H1 (cell line): ENCODE results near the gene ZDHHC24. TPM values are rescaled to one million over a fixed set of nuclear protein-coding genes. Genes with fewer than 3 reads are reported as not detected.

Experiments
- CTCF ChIA-PET: fragments of 300-600 bp; sonication (Branson Sonifier 250); formaldehyde crosslinking; loops from one replicate; lab custom pipeline; 2021; ENCODE audit not compliant: partially characterized antibody; lab: Charles Lee
- POLR2A ChIA-PET: fragments of 300-600 bp; sonication (Branson Sonifier 250); formaldehyde crosslinking; loops from one replicate; lab custom pipeline; 2021; ENCODE audit warnings: inconsistent platforms; ENCODE audit not compliant: partially characterized antibody; lab: Charles Lee
- DNase-seq, 2 experiments: peaks; one replicate each; pipeline versions ENCODE4 v3.0.0 to v3.0.0-alpha.2; 2010 to 2022; ENCODE audit warnings: low spot score in 2 of 2, low read depth in 1 of 2, mixed read lengths in 1 of 2
- FAIRE-seq: peaks from 2 replicates; lab custom pipeline; 2011; peaks lifted over from hg19 to GRCh38; lab: Jason Lieb, UNC
- H2AFZ ChIP-seq: 2 replicates; pipeline ENCODE4 v1.8.1; 2012; ENCODE audit warnings: low read length, inconsistent platforms
- H2AK5ac ChIP-seq: 2 replicates; pipeline ENCODE4 v1.6.1; 2013; ENCODE audit warnings: low read depth, low read length
- H2BK120ac ChIP-seq: replicated peaks from 2 replicates; pipeline ENCODE3; 2013; ENCODE audit warnings: low read depth, low read length, inconsistent platforms
- H2BK12ac ChIP-seq: 2 replicates; pipeline ENCODE4 v1.6.1; 2013; ENCODE audit warnings: low read depth, low read length
- H2BK15ac ChIP-seq: 2 replicates; pipeline ENCODE4 v1.6.1; 2013; ENCODE audit warnings: low read length
- H2BK20ac ChIP-seq: 2 replicates; pipeline ENCODE4 v1.6.1; 2013; ENCODE audit warnings: low read length
- H2BK5ac ChIP-seq: 2 replicates; pipeline ENCODE4 v1.6.1; 2013; ENCODE audit warnings: low read depth, low read length
- H3K14ac ChIP-seq: 2 replicates; pipeline ENCODE4 v1.6.1; 2013; ENCODE audit warnings: inconsistent platforms; ENCODE audit not compliant: insufficient read length
- H3K18ac ChIP-seq: 2 replicates; pipeline ENCODE4 v1.6.1; 2013; ENCODE audit warnings: low read length; ENCODE audit errors: extremely low read depth
- H3K23ac ChIP-seq: 2 replicates; pipeline ENCODE4 v1.6.1; 2013; ENCODE audit warnings: inconsistent platforms; ENCODE audit not compliant: insufficient read length
- H3K23me2 ChIP-seq: 2 replicates; pipeline ENCODE4 v1.6.1; 2013; ENCODE audit warnings: low read depth, low read length
- H3K27ac ChIP-seq: 2 replicates; pipeline ENCODE4 v1.6.1; 2011; ENCODE audit warnings: low read depth, low read length, inconsistent platforms
- H3K27me3 ChIP-seq, 4 experiments: replicated peaks in 1 of 4; 1 replicate in 1 of 4; 2 replicates in 3 of 4; pipeline versions ENCODE4 v1.6.1 to v1.8.1; 2011 to 2013; ENCODE audit warnings: low read length in 3 of 4, mild to moderate bottlenecking in 3 of 4, inconsistent platforms in 2 of 4, mixed read lengths in 2 of 4, moderate library complexity in 1 of 4; ENCODE audit not compliant: control insufficient read depth in 3 of 4, insufficient read depth in 3 of 4; ENCODE audit errors: extremely low read depth in 1 of 4
- H3K36me3 ChIP-seq, 4 experiments: 2 replicates each; pipeline versions ENCODE4 v1.6.1 to v1.8.1; 2011 to 2013; ENCODE audit warnings: mild to moderate bottlenecking in 4 of 4, low read length in 3 of 4, moderate library complexity in 2 of 4, control low read depth in 1 of 4, inconsistent platforms in 1 of 4; ENCODE audit not compliant: insufficient read depth in 4 of 4, control insufficient read depth in 2 of 4
- H3K4ac ChIP-seq: replicated peaks from 2 replicates; pipeline ENCODE3; 2013; ENCODE audit warnings: low read length, low read depth, mixed read lengths, inconsistent platforms; ENCODE audit not compliant: insufficient read length
- H3K4me1 ChIP-seq, 4 experiments: replicated peaks in 1 of 4; 1 replicate in 1 of 4; 2 replicates in 3 of 4; pipeline versions ENCODE4 v1.6.1 to v1.8.1; 2011 to 2013; ENCODE audit warnings: low read length in 3 of 4, inconsistent platforms in 2 of 4, mixed read lengths in 1 of 4; ENCODE audit not compliant: insufficient read depth in 4 of 4, control insufficient read depth in 3 of 4
- H3K4me2 ChIP-seq, 2 experiments: 2 replicates each; pipeline versions ENCODE4 v1.6.1 to v1.8.1; 2011 to 2013; ENCODE audit warnings: low read depth in 2 of 2, low read length in 2 of 2, control low read depth in 1 of 2, inconsistent platforms in 1 of 2, mild to moderate bottlenecking in 1 of 2; ENCODE audit not compliant: insufficient read depth in 1 of 2
- H3K4me3 ChIP-seq, 4 experiments: fragments of 200-600, 300-600 bp in 1 of 4; sonication (generic), shearing (Covaris generic), sonication (Bioruptor Twin) in 1 of 4; 2 replicates each; pipeline versions ENCODE4 v1.5.1 to v1.8.1; 2011 to 2016; ENCODE audit warnings: low read length in 4 of 4, low read depth in 3 of 4, control low read depth in 2 of 4, inconsistent platforms in 2 of 4, mild to moderate bottlenecking in 2 of 4, mixed read lengths in 1 of 4, moderate library complexity in 1 of 4; ENCODE audit not compliant: insufficient read depth in 2 of 4; ENCODE audit errors: extremely low read depth in 1 of 4
- H3K56ac ChIP-seq: replicated peaks from 2 replicates; pipeline ENCODE3; 2013; ENCODE audit warnings: low read depth, mild to moderate bottlenecking, mixed read lengths, low read length, inconsistent platforms; ENCODE audit not compliant: insufficient read length
- H3K79me1 ChIP-seq: 2 replicates; pipeline ENCODE4 v1.6.1; 2013; ENCODE audit warnings: low read depth, low read length, control low read depth
- H3K79me2 ChIP-seq, 2 experiments: 2 replicates each; pipeline versions ENCODE4 v1.6.1 to v1.8.1; 2012 to 2013; ENCODE audit warnings: low read length in 2 of 2, mild to moderate bottlenecking in 2 of 2, inconsistent platforms in 1 of 2; ENCODE audit not compliant: insufficient read depth in 2 of 2, control insufficient read depth in 1 of 2
- H3K9ac ChIP-seq, 4 experiments: replicated peaks in 1 of 4; 1 replicate in 1 of 4; 2 replicates in 3 of 4; pipeline versions ENCODE4 v1.6.1 to v1.8.1; 2011 to 2013; ENCODE audit warnings: low read depth in 3 of 4, low read length in 3 of 4, control low read depth in 2 of 4, mild to moderate bottlenecking in 2 of 4, moderate library complexity in 2 of 4, inconsistent platforms in 1 of 4; ENCODE audit errors: extremely low read depth in 1 of 4
- H3K9me3 ChIP-seq, 2 experiments: 2 replicates each; pipeline versions ENCODE4 v1.6.1 to v1.8.1; 2012 to 2013; ENCODE audit warnings: mild to moderate bottlenecking in 2 of 2, moderate library complexity in 2 of 2, control low read depth in 1 of 2, inconsistent platforms in 1 of 2, low read depth in 1 of 2, low read length in 1 of 2, mixed read lengths in 1 of 2; ENCODE audit not compliant: insufficient read depth in 2 of 2
- H4K20me1 ChIP-seq, 2 experiments: replicated peaks in 1 of 2; 2 replicates each; pipeline versions ENCODE3 to v1.8.1; 2011 to 2013; ENCODE audit warnings: inconsistent platforms in 2 of 2, low read length in 2 of 2, mild to moderate bottlenecking in 1 of 2; ENCODE audit not compliant: insufficient read depth in 2 of 2, control insufficient read depth in 1 of 2
- H4K5ac ChIP-seq: 2 replicates; pipeline ENCODE4 v1.6.1; 2013; ENCODE audit warnings: low read length, low read depth, mixed read lengths, inconsistent platforms; ENCODE audit not compliant: insufficient read length
- H4K8ac ChIP-seq: 2 replicates; pipeline ENCODE4 v1.8.0; 2013; ENCODE audit warnings: mild to moderate bottlenecking, moderate library complexity, low read length, inconsistent platforms; ENCODE audit not compliant: insufficient read depth; ENCODE audit errors: extremely low read depth
- H4K91ac ChIP-seq: replicated peaks from 2 replicates; pipeline ENCODE3; 2013; ENCODE audit warnings: low read length, mixed read lengths, inconsistent platforms; ENCODE audit not compliant: insufficient read length
- BCL11A ChIP-seq, 2 experiments: IDR thresholded peaks; one replicate each; pipeline ENCODE4 v1.6.1; 2011; ENCODE audit warnings: low read depth in 2 of 2, low read length in 2 of 2, mild to moderate bottlenecking in 2 of 2
- FOSL1 ChIP-seq: IDR thresholded peaks from 2 replicates; pipeline ENCODE4 v1.6.1; 2011; ENCODE audit warnings: mild to moderate bottlenecking, low read depth, low read length, moderate library complexity; ENCODE audit not compliant: insufficient read depth
- PHF8 ChIP-seq: fragments of 200-600 bp; sonication (generic); conservative IDR thresholded peaks from 2 replicates; pipeline ENCODE4 v1.7.1; 2012; ENCODE audit warnings: low read depth, mild to moderate bottlenecking, inconsistent platforms, low read length, moderate library complexity
- WGBS, 2 experiments: shearing (Covaris generic) in 1 of 2; methylation state at CpG; one replicate each; pipeline versions ENCODE4 v1.1.6 to v1.1.7; 2013 to 2015; ENCODE audit warnings: low lambda C conversion rate in 2 of 2, mixed read lengths in 2 of 2, inconsistent platforms in 1 of 2, low coverage in 1 of 2, missing lambda C conversion rate in 1 of 2; ENCODE audit not compliant: insufficient replicate concordance in 2 of 2, insufficient coverage in 1 of 2, insufficient read length in 1 of 2; ENCODE audit errors: extremely low coverage in 1 of 2, missing lambda C conversion rate in 1 of 2; 5-methylcytosine and 5-hydroxymethylcytosine counted together
- polyA plus RNA-seq, 7 experiments: library from polyadenylated mRNA; depleted of rRNA in 3 of 7; stranded (reverse) in 5 of 7; unstranded in 2 of 7; fragments of >200 nt in 5 of 7; fragments of 200-250 nt in 2 of 7; gene quantifications; 1 replicate in 5 of 7; 2 replicates in 1 of 7; 4 replicates in 1 of 7; pipeline versions ENCODE4 v1.2.1 to v1.2.3, GENCODE V29; 2011 to 2013; ENCODE audit warnings: missing spikeins in 2 of 7, mixed read lengths in 2 of 7
- total RNA-seq: library from RNA; stranded (reverse); fragmentation: NEBNext Ultra II Directional; extraction: Animal tissue kit (Norgen Biotek cat#: 25700); gene quantifications from 2 replicates; pipeline ENCODE4 v1.2.1, GENCODE V29; 2021

ZDHHC24 gene
- total and polyA plus RNA-seq, 2 of the 8 experiments (the other 6 are each of a cell fraction or from before 2014, with no cell fraction given) = 8.4 to 9.7 TPM

DNA sequence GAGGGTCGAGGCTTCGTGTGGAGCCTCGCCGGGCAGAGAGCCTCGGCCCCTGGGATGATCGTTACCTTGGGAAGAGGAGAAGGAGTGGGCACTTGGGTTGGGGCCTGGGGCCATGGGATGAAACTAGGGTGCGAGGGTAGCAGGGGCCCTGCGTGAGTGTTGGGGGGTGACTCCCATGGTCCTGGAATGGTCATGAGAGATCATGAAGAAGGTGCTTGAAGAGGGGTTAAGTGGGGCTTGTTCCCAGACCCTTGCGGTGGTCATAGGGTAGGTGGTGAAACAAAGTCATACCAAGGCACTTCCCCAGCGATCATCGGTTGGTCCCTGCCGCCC is 47.4 kb upstream of the ZDHHC24 start:
- H2BK20ac ChIP-seq = no peak overlapping the region
- peak overlapping the region; percentile 61 for H4K5ac ChIP-seq
- no peaks in the 10 kb centered on the region; a peak in 1 of 8 replicates for H3K36me3 ChIP-seq
- peaks cover 9 to 17% of the 10 kb centered on the region in 2 experiments for H3K9me3 ChIP-seq
- H3K27ac ChIP-seq = peak overlapping the region; percentile 57
- no peak for DNase-seq
- H2BK120ac ChIP-seq = no peak overlapping the region
- H2BK15ac ChIP-seq = no peak overlapping the region
- peak overlapping the region; percentile 50 for H4K91ac ChIP-seq
- peaks cover 0 to 10% (median 4%) of the 10 kb centered on the region in 4 experiments; a peak in 3 of 7 replicates for H3K27me3 ChIP-seq
- no peak overlapping the region for H3K56ac ChIP-seq
- H3K18ac ChIP-seq = no peak overlapping the region
- H4K20me1 ChIP-seq = no peaks in the 10 kb centered on the region
- H2AFZ ChIP-seq = peak overlapping the region; percentile 46; the same call in 1 of the 2 replicates
- no peak overlapping the region for H3K14ac ChIP-seq
- peak overlapping the region; percentile 94 for H4K8ac ChIP-seq
- peaks cover 9% of the 10 kb centered on the region for H3K23me2 ChIP-seq
- peak overlapping the region; percentile 13; the same call in 1 of the 2 replicates for H2BK12ac ChIP-seq
- H3K9ac ChIP-seq = peak overlapping the region in 3 of 4 experiments; percentile 52 to 70 (median 67); a peak in 5 of 7 replicates
- CTCF ChIA-PET = interaction anchor here (1.1 to 3.5 kb wide), 16 partner anchors 10 to 102 kb away, joined by 3 to 43 read pairs (median 6); partner anchors contain the start of genes ACTN3, CTSF, RBM4B and ZDHHC24
- peak overlapping the region; percentile 60 to 92 for H3K4me2 ChIP-seq
- TF ChIP-seq PHF8 (peak; percentile 87), BCL11A (IDR thresholded peaks at IDR 0.05; ENCODE audit: low read depth in 2 of 2, low read length in 2 of 2) (no peak), FOSL1 (no peak)
- TF ChIP-seq, all 59 proteins: peak for 1
- Histone ChIP-seq H3K4me1 (peaks cover 0 to 11% (median 7%) of the 10 kb centered on the region in 4 experiments; a peak in 6 of 7 replicates), H3K79me2 (peaks cover 0 to 5% of the 10 kb centered on the region in 2 experiments; a peak in 2 of 4 replicates), H3K23ac (no peak overlapping the region), H3K4me3 (peak overlapping the region; percentile 49 to 73 (median 64)), H2BK5ac (peak overlapping the region; percentile 47; the same call in 1 of the 2 replicates), H3K4ac (peak overlapping the region; percentile 94), H2AK5ac (0 out of 2 replicates have a peak overlapping the region, but pooled peaks have one; percentile 7), H3K79me1 (peaks cover 5% of the 10 kb centered on the region)
- WGBS, 2 experiments = 46% methylated on average over 12 of the region's 12 CpGs; no CpG with 5 or more reads in 1 of the 2 experiments
- POLR2A ChIA-PET = interaction anchor here (0.9 to 65.3 kb wide), 6 partner anchors 10 to 49 kb away, joined by 3 to 2165 read pairs (median 5); partner anchors contain the start of genes ACTN3, RBM14 and RBM4
- no peak for FAIRE-seq
